ENCODE measurements around the gene MIX23.
A peak's percentile ranks its signal among the peaks of the same experiment; 100 is the strongest.

Gene MIX23

GRCh38 chr3:122382888-122383666 is at the start of gene MIX23:
Gene MIX23 (minus strand): TSS chr3:122383231. CDS start chr3:122383224, 7 bp downstream.
- peak; percentile 87 for DNase-seq

GRCh38 chr3:122430371-122430770 is 47.3 kb upstream of the MIX23 start:
- no peak for DNase-seq

GRCh38 chr3:122427857-122428471 is 44.9 kb upstream of the MIX23 start:
- DNase-seq, result no peak

GRCh38 chr3:122421836-122422235 is 38.8 kb upstream of the MIX23 start:
- no peak for DNase-seq

- no peak for DNase-seq
Observed at GRCh38 chr3:122421101-122421500, 38.1 kb upstream of the MIX23 start.

- DNase-seq, result no peak
Observed at GRCh38 chr3:122416966-122417365, 33.9 kb upstream of the MIX23 start.

GRCh38 chr3:122415762-122416654 is 33.0 kb upstream of the MIX23 start, which contains the start of gene WDR5B:
Gene WDR5B (minus strand): TSS chr3:122416062. CDS start chr3:122415528, 534 bp downstream.
- DNase-seq, result peak; percentile 98

- DNase-seq, result peak; percentile 72
Observed at GRCh38 chr3:122415104-122415744, 32.2 kb upstream of the MIX23 start.

GRCh38 chr3:122414391-122414790 is 31.4 kb upstream of the MIX23 start:
- no peak for DNase-seq

GRCh38 chr3:122410639-122411038 is 27.6 kb upstream of the MIX23 start:
- DNase-seq, result no peak

GRCh38 chr3:122410111-122410510 is 27.1 kb upstream of the MIX23 start:
- no peak for DNase-seq

GRCh38 chr3:122409446-122409845 is 26.4 kb upstream of the MIX23 start:
- no peak for DNase-seq

- no peak for DNase-seq
Observed at GRCh38 chr3:122407946-122408345, 24.9 kb upstream of the MIX23 start.

- DNase-seq, result no peak
Observed at GRCh38 chr3:122406198-122406597, 23.2 kb upstream of the MIX23 start.

- no peak for DNase-seq
Observed at GRCh38 chr3:122405015-122405414, 22.0 kb upstream of the MIX23 start.

GRCh38 chr3:122403489-122403888 is 20.5 kb upstream of the MIX23 start:
- no peak for DNase-seq

- DNase-seq, result no peak
Observed at GRCh38 chr3:122398920-122399319, 15.9 kb upstream of the MIX23 start.

GRCh38 chr3:122397201-122397600 is 14.2 kb upstream of the MIX23 start:
- no peak for DNase-seq

GRCh38 chr3:122396511-122396910 is 13.5 kb upstream of the MIX23 start:
- no peak for DNase-seq

- no peak for DNase-seq
Observed at GRCh38 chr3:122395582-122395981, 12.6 kb upstream of the MIX23 start.

- no peak for DNase-seq
Observed at GRCh38 chr3:122394173-122394572, 11.1 kb upstream of the MIX23 start.

Data from CD4-positive, alpha-beta T cell treated with Interleukin-21 for 1 hour (primary cell).